ENCODE results near the gene HDLBP.

The HDLBP gene

GRCh38 chr2:241249654-241250053 is 65.8 kb downstream of the HDLBP start:
- DNase-seq, result no peak

GRCh38 chr2:241248897-241249296 is 66.6 kb downstream of the HDLBP start:
- no peak for DNase-seq

GRCh38 chr2:241248289-241248688 is 67.2 kb downstream of the HDLBP start:
- no peak for DNase-seq

GRCh38 chr2:241244368-241244767 is 71.1 kb downstream of the HDLBP start:
- DNase-seq, result no peak

GRCh38 chr2:241242306-241242705 is 73.2 kb downstream of the HDLBP start:
- DNase-seq, result no peak

GRCh38 chr2:241241669-241242068 is 73.8 kb downstream of the HDLBP start:
- DNase-seq, result no peak

- no peak for DNase-seq
Measured at GRCh38 chr2:241240320-241241004, 75.0 kb downstream of the HDLBP start.

- no peak for DNase-seq
Measured at GRCh38 chr2:241239552-241240202, 75.8 kb downstream of the HDLBP start.

GRCh38 chr2:241238693-241239198 is 76.7 kb downstream of the HDLBP start:
- DNase-seq, result no peak

- DNase-seq, result no peak
Measured at GRCh38 chr2:241237949-241238371, 77.5 kb downstream of the HDLBP start.

- no peak for DNase-seq
Measured at GRCh38 chr2:241237047-241237446, 78.4 kb downstream of the HDLBP start.

GRCh38 chr2:241235859-241236593 is 79.4 kb downstream of the HDLBP start:
- no peak for DNase-seq

- DNase-seq, result no peak
Measured at GRCh38 chr2:241234962-241235740, 80.3 kb downstream of the HDLBP start.

GRCh38 chr2:241234066-241234790 is 81.2 kb downstream of the HDLBP start:
- DNase-seq, result no peak

- DNase-seq, result no peak
Measured at GRCh38 chr2:241232736-241233575, 82.5 kb downstream of the HDLBP start.

GRCh38 chr2:241230435-241230834 is 85.0 kb downstream of the HDLBP start:
- DNase-seq, result no peak

GRCh38 chr2:241229563-241230401 is 85.7 kb downstream of the HDLBP start:
- DNase-seq, result no peak

GRCh38 chr2:241228860-241229516 is 86.5 kb downstream of the HDLBP start:
- DNase-seq, result no peak

GRCh38 chr2:241228081-241228859 is 87.2 kb downstream of the HDLBP start:
- no peak for DNase-seq

Data from NCI-H446 treated with DMSO at 0.1 percent for 48 hours (cell line).